Lung (tissue), 12 donors: ENCODE results near the gene MAML3. TPM values are rescaled to one million over a fixed set of nuclear protein-coding genes. Genes with fewer than 3 reads are reported as not detected.
A peak's percentile ranks its signal among the peaks of the same experiment; 100 is the strongest.

ENCODE experiments used
- ATAC-seq: fragments of 200-7000 bp; cut with Tn5 transposase; one replicate; pipeline ENCODE4 v1.9.1; 2020; ENCODE audit warnings: moderate number of reproducible peaks; ENCODE audit not compliant: insufficient read depth, low FRiP score
- DNase-seq, 3 donors: peaks; one replicate each; pipeline ENCODE4 v3.0.0-alpha.2; 2013 to 2017
- H3K27ac ChIP-seq, 2 donors: one replicate each; pipeline ENCODE4 v1.5.1; 2013; ENCODE audit warnings: mild to moderate bottlenecking in 2 of 2, moderate library complexity in 2 of 2, control low read depth in 1 of 2, inconsistent platforms in 1 of 2, low read depth in 1 of 2, low read length in 1 of 2
- H3K27me3 ChIP-seq, 3 donors: one replicate each; pipeline ENCODE4 v1.5.1; 2013; ENCODE audit warnings: low read length in 2 of 3; ENCODE audit not compliant: control insufficient read depth in 3 of 3, insufficient read depth in 3 of 3
- H3K36me3 ChIP-seq, 4 donors: one replicate each; pipeline ENCODE4 v1.5.1; 2013; ENCODE audit warnings: low read length in 4 of 4, mild to moderate bottlenecking in 1 of 4, moderate library complexity in 1 of 4; ENCODE audit not compliant: control insufficient read depth in 4 of 4, insufficient read depth in 4 of 4
- H3K4me1 ChIP-seq, 5 donors: one replicate each; pipeline ENCODE4 v1.5.1; 2013; ENCODE audit warnings: low read length in 5 of 5, mild to moderate bottlenecking in 2 of 5, moderate library complexity in 1 of 5; ENCODE audit not compliant: control insufficient read depth in 5 of 5, insufficient read depth in 5 of 5
- H3K4me3 ChIP-seq: one replicate; pipeline ENCODE4 v1.5.1; 2013; ENCODE audit warnings: mild to moderate bottlenecking, control low read depth, moderate library complexity
- H3K9ac ChIP-seq, 2 donors: one replicate each; pipeline ENCODE4 v1.5.1; 2013; ENCODE audit warnings: low read length in 2 of 2, control low read depth in 1 of 2; ENCODE audit not compliant: insufficient read depth in 1 of 2
- H3K9me3 ChIP-seq, 4 donors: one replicate each; pipeline ENCODE4 v1.5.1; 2013; ENCODE audit warnings: low read length in 3 of 4, mild to moderate bottlenecking in 1 of 4, moderate library complexity in 1 of 4; ENCODE audit not compliant: control insufficient read depth in 4 of 4, insufficient read depth in 3 of 4
- WGBS, 2 donors: extraction: QIAGEN DNeasy Blood & Tissue Kit; methylation state at CpG; one replicate each; pipeline ENCODE4 v1.1.7; 2013; 5-methylcytosine and 5-hydroxymethylcytosine counted together
- polyA plus RNA-seq, 2 donors: library from polyadenylated mRNA; stranded (reverse); fragments of 200-250 nt; gene quantifications; one replicate each; pipeline ENCODE4 v1.2.1, GENCODE V29; 2013
- total RNA-seq, 2 donors: library from RNA; depleted of rRNA in 1 of 2; stranded (reverse); fragments of >200 nt in 1 of 2; gene quantifications; one replicate each; pipeline ENCODE4 v1.2.1, GENCODE V29; 2014 to 2021
- TF ChIP-seq, protein P1 (sequence below): IDR thresholded peaks from 2 replicates; pipeline ENCODE4 v1.5.1; 2012; ENCODE audit warnings: mild to moderate bottlenecking; ENCODE audit errors: control extremely low read depth, extremely low read depth
- donor health status: control.
- donor health status: control.
- donor health status: Bipolar disorder and iron deficiency.
- donor health status: healthy.
- donor health status: DM: yes; HTN: yes; CAD: no.

Gene MAML3
- total and polyA plus RNA-seq, 4 donors, result 3.0 to 16.4 (median 8.5) TPM

DNA sequence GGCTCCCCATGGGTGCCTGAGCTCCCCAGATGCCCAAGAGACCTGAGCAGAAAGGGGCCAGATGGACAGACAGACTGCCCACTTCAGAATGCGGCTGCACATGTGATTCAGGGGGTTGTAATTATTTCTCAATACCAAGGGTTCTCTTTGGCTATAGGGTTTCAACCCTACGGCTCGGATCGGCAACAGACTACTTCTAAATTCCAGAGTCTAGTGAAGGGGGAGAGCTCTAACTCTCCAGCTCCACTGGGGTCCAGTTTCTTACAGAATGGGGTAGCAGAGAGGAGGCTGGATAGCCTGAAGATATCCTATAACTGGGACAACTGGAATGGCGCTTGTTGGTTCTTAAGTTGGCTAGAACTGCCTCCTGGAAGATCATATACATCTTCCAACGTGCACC lies 352.1 kb downstream of the MAML3 start:
- TF ChIP-seq, protein P1, sequence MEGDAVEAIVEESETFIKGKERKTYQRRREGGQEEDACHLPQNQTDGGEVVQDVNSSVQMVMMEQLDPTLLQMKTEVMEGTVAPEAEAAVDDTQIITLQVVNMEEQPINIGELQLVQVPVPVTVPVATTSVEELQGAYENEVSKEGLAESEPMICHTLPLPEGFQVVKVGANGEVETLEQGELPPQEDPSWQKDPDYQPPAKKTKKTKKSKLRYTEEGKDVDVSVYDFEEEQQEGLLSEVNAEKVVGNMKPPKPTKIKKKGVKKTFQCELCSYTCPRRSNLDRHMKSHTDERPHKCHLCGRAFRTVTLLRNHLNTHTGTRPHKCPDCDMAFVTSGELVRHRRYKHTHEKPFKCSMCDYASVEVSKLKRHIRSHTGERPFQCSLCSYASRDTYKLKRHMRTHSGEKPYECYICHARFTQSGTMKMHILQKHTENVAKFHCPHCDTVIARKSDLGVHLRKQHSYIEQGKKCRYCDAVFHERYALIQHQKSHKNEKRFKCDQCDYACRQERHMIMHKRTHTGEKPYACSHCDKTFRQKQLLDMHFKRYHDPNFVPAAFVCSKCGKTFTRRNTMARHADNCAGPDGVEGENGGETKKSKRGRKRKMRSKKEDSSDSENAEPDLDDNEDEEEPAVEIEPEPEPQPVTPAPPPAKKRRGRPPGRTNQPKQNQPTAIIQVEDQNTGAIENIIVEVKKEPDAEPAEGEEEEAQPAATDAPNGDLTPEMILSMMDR, result no peak
- Histone ChIP-seq H3K9ac (no peak overlapping the region), H3K36me3 (no peaks in the 10 kb centered on the region), H3K27ac (no peak overlapping the region), H3K4me1 (peaks cover 0 to 45% (median 22%) of the 10 kb centered on the region in 5 donors), H3K27me3 (no peaks in the 10 kb centered on the region), H3K4me3 (no peak overlapping the region), H3K9me3 (no peaks in the 10 kb centered on the region)
- 94 to 95% methylated on average over 6 of the region's 6 CpGs for WGBS, 2 donors
- ATAC-seq (no peak), DNase-seq (no peak)

DNA sequence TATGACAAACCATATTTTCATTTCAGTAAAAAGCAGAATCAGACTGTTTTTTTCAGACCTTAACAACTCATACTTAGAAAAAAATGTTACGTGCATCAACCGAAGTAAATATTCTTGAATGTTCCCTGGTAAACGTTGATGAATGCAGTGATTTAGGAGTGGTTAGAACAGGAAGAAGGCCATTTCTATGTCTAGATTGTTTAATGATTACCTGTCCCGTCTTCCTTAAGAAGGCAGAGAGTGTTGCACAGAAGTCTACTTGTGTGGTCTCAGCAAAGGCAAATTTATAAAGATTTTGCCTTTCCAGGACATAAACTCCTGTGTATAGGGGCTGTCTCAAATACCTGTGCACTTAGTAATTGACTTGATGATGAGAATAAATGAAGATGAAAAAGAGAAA lies 353.9 kb downstream of the MAML3 start:
- Histone ChIP-seq H3K27me3 (no peaks in the 10 kb centered on the region), H3K4me3 (no peak overlapping the region), H3K9ac (no peak overlapping the region), H3K27ac (no peak overlapping the region), H3K4me1 (peaks cover 0 to 60% (median 27%) of the 10 kb centered on the region in 5 donors), H3K9me3 (no peaks in the 10 kb centered on the region), H3K36me3 (no peaks in the 10 kb centered on the region)
- no peak for ATAC-seq
- DNase-seq, result no peak
- 42 to 64% methylated on average over 4 of the region's 4 CpGs for WGBS, 2 donors
- TF ChIP-seq, protein P1, result no peak

DNA sequence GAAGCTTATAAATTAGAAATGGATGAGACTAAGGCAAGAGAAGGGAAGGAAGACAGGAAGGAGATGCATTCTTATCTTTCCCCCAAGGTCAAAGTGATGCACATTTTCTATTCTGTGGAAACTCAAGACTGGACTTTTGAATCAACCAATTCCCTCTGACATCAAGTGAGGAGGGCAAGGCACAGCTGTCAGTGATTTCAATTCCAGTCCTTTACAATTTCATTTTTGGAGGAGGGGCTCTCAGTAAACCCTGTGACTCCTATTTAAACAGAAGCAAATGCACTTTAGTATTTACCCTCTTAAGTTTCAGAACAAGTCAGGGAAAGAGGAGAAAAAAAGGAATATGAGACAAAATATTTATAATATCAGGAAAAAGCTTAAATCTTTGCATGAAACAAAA lies 354.4 kb downstream of the MAML3 start:
- no peak overlapping the region for H3K27ac ChIP-seq
- DNase-seq (peak; percentile 58 to 82 (median 77)), ATAC-seq (no peak)
- H3K4me3 ChIP-seq, result no peak overlapping the region
- H3K4me1 ChIP-seq, result peaks cover 2 to 62% (median 30%) of the 10 kb centered on the region in 5 donors
- H3K9ac ChIP-seq, result no peak overlapping the region
- no peaks in the 10 kb centered on the region for H3K9me3 ChIP-seq
- no peaks in the 10 kb centered on the region for H3K27me3 ChIP-seq
- TF ChIP-seq, protein P1, result no peak
- H3K36me3 ChIP-seq, result no peaks in the 10 kb centered on the region

DNA sequence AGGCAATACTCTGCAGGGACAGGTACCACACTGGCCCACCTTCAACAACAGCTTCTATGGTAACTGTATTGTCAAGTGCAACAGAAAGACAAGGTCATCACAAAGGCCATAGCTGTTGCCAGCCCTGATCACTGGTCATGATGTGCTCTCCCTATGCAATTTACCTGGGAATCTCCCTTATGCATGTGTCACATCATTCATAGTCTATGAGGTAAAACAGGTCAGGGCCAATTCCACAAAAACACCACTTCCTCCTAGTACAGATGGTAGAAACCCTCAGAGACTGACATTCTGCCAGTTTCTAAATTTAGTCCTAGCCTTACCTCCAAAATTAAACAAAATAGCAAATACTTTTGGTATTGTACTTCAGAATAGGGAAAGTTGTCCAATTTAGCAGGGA lies 355.5 kb downstream of the MAML3 start:
- H3K36me3 ChIP-seq, result no peaks in the 10 kb centered on the region
- no peak overlapping the region for H3K9ac ChIP-seq
- no peak for ATAC-seq
- no peaks in the 10 kb centered on the region for H3K27me3 ChIP-seq
- no peaks in the 10 kb centered on the region for H3K9me3 ChIP-seq
- no peak overlapping the region for H3K4me3 ChIP-seq
- no peak for DNase-seq
- peaks cover 2 to 63% (median 36%) of the 10 kb centered on the region in 5 donors for H3K4me1 ChIP-seq
- TF ChIP-seq, protein P1, result no peak
- H3K27ac ChIP-seq, result no peak overlapping the region
